GM13977 (cell line): Measurements from ENCODE around the gene C12orf42.

Experiments used
- DNase-seq: peaks from one replicate; pipeline ENCODE4 v3.0.0; 2012; ENCODE audit warnings: low spot score
- CTCF ChIP-seq: IDR thresholded peaks from 2 replicates; pipeline ENCODE4 v1.5.1; 2012; ENCODE audit warnings: mild to moderate bottlenecking, control low read depth; ENCODE audit not compliant: insufficient read depth; ENCODE audit errors: extremely low read depth, missing control alignments
- in situ Hi-C: fragments of 300-500 bp; cut with MboI; formaldehyde crosslinking; loops from one replicate; pipeline ENCODE4 v1.12.0; 2022; ENCODE audit warnings: low sequenced_read_pairs, low pct_unique_long_range_greater_than_20kb, mixed read lengths, inconsistent platforms; ENCODE audit not compliant: unreplicated experiment

C12orf42 gene

DNA sequence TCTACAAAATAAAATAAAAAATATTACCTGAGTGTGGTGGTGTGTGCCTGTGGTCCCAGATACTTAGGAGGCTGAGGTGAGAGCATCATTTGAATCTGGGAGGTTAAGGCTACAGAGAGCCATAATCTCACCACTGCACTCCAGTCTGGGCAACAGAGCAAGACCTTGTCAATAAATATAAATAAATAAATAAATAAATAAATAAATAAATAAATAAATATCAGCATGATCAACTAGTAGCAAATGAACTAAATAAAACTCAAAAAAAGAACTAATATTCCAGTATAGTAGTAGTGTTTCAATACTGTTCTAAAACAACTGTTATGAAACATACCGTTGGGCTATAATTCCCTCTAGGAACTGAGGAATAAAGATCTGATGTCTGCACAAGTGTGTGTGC, 74.4 kb downstream of the C12orf42 start:
- in situ Hi-C loops, result no loop called here
- TF ChIP-seq CTCF, result no peak
- no peak for DNase-seq

- in situ Hi-C loops, result no loop called here
- TF ChIP-seq CTCF, result no peak
- no peak for DNase-seq
Measured at GRCh38 chr12:103415681-103416080, 80.1 kb downstream of the C12orf42 start.

DNA sequence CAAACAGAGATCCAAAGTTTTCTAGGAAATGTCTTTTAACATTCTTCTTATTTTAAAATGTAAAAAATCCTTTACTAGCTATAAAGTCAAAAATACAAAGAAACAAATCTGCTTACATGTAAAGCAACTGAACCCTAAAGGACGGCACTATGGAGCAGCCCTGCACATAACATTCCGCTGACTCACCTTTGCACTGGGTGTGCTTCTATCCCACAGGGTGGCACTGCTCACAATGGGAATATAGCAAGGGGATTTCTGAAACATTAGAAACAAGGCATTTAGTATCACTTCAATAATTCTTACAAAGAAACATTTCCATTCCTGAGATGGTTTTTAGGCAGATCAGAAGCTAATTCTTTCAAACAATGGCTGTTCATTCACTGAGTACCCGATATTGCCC, 94.3 kb downstream of the C12orf42 start:
- in situ Hi-C loops, result no loop called here
- DNase-seq, result no peak
- no peak for TF ChIP-seq CTCF

- no peak for TF ChIP-seq CTCF
- in situ Hi-C loops, result no loop called here
- no peak for DNase-seq
Measured at GRCh38 chr12:103399986-103400385, 95.8 kb downstream of the C12orf42 start.

DNA sequence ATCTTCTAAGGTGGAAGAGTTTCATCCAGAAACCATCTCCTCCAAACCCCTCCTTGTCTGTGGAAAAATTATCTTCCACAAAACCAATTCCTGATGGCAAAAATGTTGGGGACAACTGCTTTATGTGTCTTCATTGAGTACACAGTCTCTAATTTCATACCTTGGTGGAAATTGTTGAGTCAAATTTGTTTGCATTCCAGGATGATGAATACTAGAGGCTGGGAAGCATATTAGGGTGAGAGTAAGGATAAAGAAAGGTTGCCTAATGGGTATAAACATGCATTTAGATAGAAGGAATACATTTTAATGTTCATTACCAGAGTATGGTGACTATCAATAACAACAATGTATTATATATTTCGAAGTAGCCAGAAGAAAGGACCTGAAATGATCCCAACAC, 98.2 kb downstream of the C12orf42 start:
- TF ChIP-seq CTCF, result no peak
- in situ Hi-C loops, result no loop called here
- no peak for DNase-seq

DNA sequence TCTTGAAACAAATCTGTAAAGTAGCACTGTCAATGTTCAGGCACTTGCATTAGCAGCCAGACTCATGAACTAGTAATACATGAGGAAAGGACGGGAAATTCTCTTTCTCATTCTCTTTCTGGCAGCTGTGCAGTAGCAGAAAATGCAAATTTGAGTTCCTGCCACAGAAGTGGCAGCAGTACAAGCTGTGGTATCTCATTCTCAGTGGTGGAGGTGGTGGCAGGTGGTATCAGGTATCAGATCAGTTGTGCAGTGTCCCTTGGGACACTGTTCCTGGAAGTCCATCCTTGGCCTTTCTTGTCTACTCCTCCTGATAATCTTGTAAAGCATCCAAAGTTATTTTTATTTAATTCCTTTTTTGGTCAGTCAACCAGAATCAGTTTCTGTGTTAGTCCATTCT, 103.0 kb downstream of the C12orf42 start:
- DNase-seq, result peak; percentile 31
- TF ChIP-seq CTCF, result no peak
- in situ Hi-C loops, result no loop called here

GRCh38 chr12:103391103-103391502, 104.7 kb downstream of the C12orf42 start:
- DNase-seq, result no peak
- no peak for TF ChIP-seq CTCF
- in situ Hi-C loops, result no loop called here
